Amniotic epithelial cell (primary cell): Measurements from ENCODE around the gene RYR2.

Experiments used
- DNase-seq: peaks from one replicate; pipeline ENCODE4 v3.0.0-alpha.2; 2010; ENCODE audit warnings: low read depth

RYR2 gene

DNA sequence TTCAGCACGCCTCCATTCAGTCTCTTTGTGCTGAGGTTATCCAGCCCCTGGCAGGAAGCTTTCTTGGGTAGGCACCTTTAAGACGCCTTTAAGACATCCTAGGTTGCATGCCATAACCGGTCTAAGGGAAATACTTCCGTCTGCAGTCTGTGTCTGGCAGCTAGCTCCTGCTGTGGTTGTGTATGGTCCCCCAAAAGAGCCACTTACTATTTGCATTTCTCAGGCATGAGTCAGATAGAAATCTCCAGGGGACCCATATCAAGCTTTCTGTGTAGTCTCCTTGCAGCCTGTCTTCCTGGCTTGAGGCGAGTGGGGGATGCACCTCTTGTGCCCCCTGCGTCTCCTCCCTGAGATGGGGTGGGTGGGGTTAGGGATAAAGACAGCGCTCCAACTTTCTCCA, 10.0 kb upstream of the RYR2 start:
- no peak for DNase-seq

DNA sequence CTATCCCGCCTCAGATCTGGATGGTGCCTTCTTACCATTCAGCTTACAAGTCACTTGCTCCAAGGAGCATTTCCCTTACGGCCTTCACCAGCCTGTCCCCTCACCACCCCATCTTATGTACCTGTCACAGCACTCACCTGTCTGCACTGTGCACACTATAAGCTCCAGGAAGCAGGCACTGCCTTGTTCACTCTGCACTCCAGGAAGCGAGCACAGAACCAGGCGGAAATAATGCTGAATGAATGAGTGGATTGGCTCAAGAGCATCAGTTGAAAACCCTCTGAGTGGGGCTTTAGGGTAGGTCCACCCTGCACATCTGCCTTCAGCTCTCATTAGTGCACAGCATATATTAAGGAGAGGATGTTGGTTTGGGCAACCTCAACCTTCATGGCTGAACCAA, 8.9 kb upstream of the RYR2 start:
- no peak for DNase-seq

DNA sequence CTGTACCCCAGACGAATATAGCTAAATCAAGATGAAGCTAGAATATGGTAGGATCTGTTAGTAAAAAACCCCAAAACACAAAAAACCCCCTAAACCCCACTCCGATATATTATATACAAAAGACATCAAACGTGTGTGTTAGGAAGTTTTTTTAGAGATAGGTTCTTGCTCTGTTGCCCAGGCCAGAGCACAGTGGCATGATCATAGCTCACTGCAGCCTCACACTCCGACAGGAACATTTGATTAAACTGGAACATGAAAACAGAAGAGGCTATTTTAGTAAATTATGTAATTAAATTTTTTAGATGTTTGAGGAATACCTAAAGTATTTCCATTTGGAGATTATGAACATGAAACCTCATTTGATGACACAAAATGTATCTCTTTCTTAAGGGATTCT, 8.2 kb upstream of the RYR2 start:
- no peak for DNase-seq

DNA sequence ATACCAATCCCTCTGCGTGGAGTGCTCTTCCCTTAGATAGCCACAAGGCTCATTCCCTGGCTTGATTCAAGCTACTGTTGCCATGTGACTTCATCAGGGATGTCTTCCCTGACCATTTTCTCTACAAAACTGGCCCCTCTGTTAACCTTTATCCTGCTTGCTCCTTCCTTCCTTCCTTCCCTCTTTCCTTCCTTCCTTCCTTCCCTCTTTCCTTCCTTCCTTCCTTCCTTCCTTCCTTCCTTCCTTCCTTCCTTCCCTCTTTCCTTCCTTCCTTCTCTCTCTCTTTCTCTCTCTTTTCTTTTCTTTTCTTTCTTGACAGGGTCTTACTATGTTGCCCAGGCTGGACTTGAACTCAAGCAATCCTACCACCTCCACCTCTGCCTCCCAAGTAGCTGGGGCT, 6.2 kb upstream of the RYR2 start:
- DNase-seq: no peak

DNA sequence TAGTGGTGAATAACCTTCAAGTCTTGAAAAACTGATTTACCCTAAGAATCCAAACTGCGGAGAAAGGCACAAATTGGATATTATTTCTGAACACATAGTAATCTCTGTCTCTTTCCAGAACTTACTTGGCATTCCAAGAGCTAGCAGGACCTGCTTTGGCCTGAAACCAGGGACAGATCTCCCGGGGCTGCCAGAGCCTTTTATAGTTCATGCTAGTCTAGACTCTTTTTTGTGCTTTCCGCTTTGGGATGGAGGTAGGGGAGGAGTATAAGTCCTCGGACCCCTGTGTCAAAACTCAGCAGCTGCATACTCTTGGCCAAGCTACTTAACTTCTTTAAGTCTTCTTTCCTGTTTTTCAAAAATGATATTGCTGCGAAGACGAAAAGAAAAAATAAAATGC, 3.8 kb upstream of the RYR2 start:
- no peak for DNase-seq

DNA sequence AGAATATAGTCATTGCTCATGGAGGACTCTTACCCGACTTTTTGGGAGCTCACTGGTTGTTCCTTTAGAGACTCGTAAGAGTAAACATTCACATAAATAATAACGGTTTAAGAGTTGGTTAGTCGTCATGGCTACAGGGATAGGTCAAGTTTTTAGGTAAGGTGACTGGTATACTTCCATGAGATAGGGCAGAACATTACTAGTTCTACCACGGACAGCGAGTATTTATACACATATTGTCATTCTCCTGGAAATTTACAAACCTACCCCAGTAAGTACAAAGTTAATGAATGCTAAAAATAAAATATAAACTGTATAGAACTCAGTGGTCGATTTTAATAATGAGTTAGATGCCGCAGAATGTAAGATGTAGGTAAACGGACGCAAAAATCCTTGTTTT, 1.2 kb upstream of the RYR2 start:
- no peak for DNase-seq

DNA sequence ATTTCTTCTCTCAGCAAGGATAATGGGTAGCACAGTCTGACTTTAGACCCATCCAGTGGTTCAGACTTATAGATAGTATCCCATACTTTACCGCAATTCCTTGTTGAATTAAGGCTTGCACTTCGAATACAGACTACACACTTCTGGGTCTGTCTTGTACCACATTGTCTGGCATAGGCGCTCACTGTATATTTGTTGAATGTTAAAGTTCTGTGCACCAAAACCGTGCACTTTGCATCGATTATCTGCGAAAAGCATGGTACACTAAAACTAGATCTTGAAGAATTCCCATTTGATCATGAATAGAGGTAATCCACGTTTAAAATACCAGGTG, 556 bp upstream of the RYR2 start:
- no peak for DNase-seq

DNA sequence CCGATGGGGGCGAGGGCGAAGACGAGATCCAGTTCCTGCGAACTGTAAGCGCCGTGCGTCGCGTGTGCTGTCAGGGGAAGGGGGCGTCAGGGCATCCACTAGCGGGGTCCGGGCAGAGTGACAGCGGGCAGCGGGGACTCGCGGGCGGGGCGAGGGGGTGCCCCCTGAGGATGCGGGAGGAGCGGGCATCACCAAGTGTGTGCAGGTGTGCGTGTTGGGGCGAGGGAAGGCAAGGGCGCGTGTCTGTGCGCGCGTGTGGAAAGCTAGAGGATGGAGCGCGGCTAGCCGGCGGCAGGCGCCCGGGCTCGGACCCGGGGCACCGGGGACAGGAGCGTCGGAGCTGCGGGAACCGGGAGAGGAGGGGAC, 525 bp downstream of the RYR2 start:
- DNase-seq: no peak

DNA sequence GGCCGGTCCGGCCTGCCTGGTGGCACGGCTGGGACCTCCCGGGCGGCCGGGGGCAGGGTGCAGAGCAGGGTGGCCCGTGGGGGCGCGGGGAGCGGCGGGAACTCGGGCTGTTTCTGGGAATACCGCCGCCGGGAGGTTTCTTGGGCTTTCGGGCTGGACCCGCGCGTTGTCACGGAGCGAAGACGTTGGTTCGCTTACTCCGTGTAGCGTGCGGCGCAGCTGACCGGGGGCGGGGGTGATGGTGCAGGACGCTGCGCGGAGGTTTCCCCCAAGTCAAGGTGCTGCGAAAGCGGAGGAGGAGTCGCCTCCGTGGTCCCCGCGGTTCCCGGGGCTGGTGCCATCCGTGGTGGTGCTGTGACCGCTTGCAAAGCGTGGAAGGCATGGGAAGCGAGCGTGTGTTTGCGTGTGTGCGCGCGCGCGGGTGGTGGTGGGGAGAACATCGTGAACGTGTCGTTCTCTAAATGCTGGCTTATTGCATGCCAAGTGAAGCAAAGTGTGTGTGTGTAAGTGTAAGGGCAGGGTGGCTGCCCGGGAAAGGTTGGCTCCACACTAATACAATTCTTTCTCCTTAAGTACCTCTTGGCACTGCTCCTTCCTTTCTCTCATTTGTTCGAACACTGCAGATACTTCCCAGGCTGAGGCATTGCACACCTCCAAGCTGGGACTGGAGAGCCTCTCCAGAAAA, 1.1 kb downstream of the RYR2 start:
- no peak for DNase-seq

DNA sequence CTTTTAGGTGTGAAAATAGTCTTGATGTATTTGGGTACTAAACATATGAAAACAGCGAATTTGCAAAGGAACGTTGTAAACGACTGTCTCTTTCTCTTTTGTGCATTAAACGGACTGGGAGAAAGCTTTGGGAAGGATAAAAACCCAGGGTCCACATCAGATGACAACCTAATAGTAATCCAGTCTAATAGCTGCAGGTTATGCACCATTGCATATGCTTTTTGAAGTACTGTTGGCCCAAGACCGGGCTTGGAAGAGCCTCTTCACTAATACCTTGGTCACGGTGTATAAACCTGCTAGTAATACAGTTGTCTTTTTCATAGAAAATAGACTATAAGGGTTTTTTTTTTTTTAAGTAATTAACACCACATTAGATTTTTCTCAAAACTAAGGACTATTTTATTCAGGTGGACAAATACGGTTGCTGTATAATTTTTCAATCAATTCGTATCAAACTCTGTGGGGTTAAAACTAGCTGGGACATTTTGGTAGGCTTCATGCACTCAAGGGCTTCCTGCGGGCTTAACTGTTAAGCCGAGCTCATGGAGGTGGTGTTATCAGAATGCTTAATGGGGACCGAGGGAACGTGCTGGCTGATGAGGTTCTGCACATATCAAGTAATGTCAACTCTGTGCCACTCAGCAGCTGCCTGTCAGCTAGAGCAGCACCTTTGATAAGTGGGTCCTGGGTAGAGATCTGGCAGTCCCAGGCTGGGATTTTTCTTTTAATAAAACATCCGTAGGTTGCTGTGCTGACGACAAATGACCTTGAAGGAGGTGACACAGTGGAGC, 2.1 kb downstream of the RYR2 start:
- DNase-seq: no peak

DNA sequence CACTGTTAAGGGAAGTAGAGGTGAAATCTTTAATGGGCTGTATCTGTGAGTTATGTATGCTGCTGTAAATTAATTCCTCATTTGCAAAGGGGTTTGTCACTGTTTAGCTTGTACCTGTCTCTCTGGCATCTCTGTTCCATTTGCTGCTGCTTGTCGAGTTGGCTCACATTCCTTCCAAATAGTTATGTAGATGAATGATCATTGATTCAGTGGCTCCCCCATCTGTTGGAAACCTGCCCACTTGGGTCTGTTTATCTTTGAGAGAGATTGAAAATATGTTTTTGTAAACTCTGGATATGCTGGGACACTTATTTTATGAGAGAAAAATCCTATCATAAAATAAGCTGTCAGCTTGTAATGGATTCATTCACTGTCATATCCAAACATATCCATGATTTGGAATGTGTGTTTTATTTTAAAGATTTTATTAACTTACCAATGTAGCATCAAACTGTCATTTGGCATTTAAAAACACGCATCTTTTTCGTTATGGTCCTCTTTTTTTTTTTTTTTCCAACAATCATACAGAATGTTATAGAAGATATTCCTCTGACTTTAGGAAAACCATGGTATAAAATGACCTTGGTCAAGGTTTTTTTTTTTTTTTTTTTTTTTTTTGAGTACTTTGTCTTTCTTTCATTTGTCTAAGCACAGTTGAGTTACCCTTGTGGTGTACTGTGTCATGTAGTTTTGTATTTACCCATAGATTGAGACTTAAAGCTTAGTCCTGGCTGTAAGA, 3.5 kb downstream of the RYR2 start:
- DNase-seq: no peak

DNA sequence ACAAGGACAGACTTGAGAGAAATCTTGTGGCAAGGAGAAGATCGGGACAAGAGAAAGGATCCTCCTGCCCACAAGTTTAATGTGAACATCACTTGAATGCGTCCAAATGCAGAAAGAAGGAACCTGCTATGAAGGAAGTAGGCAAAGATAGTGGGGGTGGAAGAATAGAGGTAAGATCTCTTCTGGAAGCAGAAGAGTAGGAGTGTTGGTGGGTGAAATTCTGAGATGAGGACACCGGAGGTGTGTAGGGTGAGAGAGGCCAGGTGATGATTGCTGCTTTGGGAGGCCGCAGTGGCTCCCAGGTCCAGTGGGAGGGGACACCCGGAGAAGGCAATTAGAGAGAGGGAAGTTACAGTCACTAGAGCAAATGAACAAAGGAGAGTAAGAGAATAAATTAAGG, 6.8 kb downstream of the RYR2 start:
- no peak for DNase-seq

DNA sequence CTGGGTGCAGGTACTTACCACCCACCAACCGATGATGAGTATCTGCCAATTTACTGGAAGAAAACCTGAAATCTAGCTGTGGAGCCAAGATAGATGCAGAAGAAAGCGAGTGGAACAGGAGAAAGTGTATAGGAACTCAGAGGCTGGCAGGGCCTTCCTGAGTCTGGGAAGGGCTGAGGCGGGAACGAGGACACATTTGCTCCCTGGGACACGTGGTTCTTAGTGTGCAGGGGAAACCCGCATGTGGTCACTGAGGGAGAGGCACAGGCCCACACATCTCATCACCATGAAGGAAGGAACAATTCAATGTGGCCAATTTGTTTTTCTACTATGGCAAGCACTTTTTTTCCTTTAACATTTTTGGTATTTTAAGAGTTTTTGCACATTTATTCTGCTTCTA, 8.2 kb downstream of the RYR2 start:
- no peak for DNase-seq

DNA sequence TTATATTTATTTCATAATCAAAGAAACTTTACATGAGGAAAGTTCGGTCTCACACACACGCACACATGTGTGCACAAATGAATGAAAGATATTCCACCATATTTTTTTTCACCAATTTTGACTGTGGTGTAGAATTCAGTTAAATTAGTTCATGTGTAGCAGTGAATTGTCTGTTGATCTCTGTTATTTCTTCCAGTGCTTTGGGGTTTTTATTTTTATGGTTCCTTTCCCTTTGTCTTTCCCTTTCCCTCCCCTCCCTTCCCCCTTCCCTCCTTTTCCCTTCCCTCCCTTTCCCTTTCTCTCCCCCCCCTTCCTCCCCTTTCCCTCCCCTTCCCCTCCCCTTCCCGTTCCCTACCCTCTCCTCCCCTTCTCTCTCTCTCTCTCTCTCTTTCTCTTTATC, 8.9 kb downstream of the RYR2 start:
- no peak for DNase-seq

DNA sequence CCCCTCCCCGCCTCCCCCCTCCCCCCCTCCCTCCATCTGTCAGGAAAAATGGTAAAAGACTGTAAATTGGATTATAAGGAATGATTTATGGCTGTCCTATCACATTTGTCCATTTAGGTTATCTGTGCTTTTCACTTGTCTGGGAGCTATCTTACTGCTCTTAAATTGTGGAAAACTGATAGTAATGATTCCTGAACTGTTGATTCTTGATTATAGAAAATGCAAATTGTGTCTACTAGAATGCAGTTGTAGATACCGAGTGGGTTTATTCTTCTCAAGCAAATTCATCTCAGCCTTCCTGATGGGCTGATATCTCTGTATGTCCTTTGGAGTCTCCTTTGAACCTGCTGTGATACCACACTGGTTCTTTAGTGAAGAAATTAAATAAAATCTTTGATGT, 12.3 kb downstream of the RYR2 start:
- no peak for DNase-seq

DNA sequence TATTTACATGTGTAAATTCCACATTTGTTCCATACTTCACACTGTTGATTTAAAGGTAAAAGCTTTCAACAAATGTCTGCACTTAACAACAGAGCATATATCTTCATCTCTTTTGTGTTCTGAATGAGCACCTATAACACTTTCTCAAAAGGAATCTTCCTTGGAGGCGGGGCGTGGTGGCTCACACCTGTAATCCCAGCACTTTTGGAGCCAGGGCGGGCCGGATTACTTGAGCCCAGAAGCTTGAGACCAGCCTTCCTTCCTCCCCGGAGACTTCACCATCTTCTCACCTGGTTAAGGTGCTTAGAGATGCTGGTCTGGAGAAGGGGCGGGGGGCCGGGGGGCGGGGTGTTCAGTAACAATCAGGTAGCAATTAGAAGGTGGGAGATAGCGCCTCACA, 16.5 kb downstream of the RYR2 start:
- no peak for DNase-seq

DNA sequence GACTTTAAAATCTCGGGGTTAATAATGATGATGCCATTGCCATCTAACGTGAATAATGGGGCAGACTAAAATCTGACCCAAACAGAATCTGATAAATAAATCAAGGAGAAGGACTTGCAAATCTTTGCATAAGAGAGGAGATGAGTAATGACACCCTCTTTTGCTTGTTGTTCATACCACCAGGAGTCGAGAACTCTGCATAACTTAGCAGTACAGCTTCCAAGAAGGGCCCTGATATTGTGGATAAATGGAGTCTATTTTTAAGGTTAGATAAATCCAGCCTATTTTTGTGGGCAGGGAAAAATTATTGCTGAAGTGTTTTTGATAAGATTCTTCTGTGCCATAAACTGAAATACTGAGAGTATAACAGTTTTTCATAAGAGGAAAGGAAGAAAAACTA, 17.3 kb downstream of the RYR2 start:
- DNase-seq: no peak

DNA sequence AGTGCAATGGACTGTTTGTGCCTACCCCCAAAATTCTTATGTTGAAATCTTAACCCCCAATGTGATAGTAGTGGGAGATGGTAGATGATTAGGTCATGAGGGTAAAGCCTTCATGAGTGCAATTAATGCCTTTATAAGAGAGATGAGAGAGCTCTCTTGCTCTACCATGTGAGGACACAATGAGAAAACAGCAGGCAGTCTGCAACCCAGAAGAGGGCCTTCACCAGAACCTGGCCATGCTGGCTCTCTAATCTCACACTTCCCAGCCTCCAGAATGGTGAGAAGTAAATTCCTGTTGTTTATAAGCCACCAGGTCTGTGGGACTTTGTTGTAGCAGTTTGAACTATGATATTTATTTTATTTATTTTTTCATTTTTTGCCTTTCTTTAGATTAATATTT, 21.0 kb downstream of the RYR2 start:
- no peak for DNase-seq

DNA sequence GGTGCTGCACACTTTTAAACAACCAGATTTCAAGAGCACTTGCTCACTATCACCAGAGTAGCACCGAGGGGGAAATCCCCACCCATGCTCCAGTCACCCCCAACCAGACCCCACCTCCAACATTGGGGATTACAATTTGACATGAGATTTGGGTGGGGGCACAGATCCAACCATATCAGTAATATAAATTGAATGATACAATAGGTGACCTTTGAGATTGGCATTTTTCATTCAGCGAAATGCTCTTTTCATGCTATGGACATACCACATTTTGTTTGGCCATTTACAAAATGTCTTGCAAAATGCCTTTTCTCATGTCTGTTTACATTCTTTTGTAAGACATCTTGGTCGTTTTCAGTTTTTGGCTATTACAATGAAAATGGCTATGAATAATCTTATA, 23.9 kb downstream of the RYR2 start:
- no peak for DNase-seq

DNA sequence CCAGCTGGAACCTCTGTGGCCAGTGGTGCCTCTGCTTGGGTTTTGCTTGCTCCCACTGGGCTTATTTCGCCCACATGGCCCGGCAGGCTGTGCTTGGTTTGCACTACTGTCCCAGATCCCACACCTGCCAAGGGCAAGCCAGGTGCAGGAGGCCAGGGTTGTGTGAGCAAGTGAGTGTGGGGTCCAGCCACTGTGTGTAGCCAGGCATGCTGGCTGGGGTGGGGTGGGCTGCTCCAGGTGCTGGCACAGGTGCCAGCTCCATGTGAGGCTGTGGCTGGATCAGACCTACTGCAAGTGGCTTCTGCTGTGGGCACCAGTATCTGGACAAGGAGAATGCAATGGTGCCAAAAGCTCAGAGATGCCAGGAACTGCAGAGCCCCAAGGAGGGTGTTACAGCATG, 28.5 kb downstream of the RYR2 start:
- no peak for DNase-seq

DNA sequence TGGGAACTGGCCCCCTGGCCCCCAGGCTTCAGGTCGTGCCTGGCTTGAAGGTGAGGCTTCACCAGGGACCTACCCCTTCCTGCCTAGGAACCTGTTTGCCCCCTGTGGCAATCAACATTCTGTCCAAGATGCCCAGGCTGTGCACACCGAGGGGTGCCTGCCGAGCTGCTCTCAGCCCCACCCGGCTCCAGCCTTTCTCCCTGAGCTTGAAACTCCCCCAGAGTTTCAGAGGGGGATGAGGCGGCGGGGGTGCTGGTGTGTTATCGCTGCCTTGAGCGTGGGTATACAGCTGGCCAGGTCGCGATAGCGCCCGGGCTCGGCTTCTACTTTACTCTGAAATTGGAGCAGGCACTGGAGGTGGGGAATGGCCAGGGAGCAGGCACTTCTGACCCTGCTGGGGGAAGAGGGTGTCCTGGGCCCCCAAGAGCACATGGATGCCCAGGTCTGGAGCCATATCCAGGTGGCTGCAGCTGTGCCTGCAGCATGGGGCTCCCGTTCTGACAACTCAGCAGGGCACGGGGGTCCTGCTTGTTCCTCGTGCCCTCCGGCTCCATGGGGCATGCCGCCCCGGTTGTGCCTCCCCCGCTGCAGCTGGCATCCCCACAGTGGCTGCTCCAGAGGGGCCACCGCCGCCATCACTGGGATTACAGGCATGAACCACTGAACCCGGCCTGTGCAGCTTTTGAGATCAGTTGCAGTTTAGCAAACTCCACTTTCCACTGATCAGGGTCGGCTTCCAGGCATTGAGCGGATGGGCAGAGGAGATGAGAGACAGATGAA, 29.8 kb downstream of the RYR2 start:
- no peak for DNase-seq

DNA sequence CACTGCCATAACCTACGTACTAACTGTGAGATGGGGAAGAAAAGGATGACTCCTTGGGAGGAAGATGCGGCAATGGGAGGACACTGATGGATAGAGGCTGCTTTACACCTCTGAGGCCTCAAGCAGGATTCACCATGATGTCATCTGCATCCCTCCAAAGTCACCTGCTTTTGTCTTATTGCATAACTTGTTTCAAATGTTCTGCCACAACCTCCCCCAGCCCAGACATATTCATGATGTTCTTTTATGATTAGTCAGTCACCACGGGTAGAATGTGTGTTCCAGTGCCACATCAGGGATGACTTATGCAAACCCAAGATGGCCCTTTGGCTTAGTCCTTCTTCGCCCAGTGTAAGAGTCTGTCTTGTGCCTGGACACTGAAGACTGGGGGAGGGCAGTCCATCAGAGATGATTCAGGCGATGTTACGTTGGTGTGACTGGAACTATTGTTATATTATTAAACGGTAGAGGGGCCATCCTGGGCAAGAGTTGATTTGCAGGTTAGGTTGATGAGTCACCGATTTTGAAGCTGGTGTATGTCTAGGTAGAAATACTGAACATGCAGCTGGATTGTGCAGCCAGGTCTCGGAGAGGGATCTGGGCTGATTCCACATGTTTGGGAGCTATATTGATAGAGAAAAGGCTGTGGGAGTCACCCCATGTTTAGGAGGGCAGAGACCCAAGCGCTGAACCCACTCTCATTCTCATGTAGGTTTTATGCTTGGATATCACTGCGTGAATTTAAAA, 32.6 kb downstream of the RYR2 start:
- no peak for DNase-seq
